ENCODE data around the gene ADORA1.

Gene ADORA1

GRCh38 chr1:203213126-203213525 is 85.6 kb downstream of the ADORA1 start:
- TF ChIP-seq CTCF (IDR thresholded peaks at IDR 0.05; ENCODE audit: low read depth, low read length, missing control alignments), result no peak
- no peak overlapping the region for H3K4me3 ChIP-seq (ENCODE audit: low read depth, low read length)
- no peak for DNase-seq (ENCODE audit: low read depth)

- TF ChIP-seq CTCF (IDR thresholded peaks at IDR 0.05; ENCODE audit: low read depth, low read length, missing control alignments), result no peak
- no peak for DNase-seq (ENCODE audit: low read depth)
- no peak overlapping the region for H3K4me3 ChIP-seq (ENCODE audit: low read depth, low read length)
Observed at GRCh38 chr1:203214871-203215270, 87.3 kb downstream of the ADORA1 start.

- no peak overlapping the region for H3K4me3 ChIP-seq (ENCODE audit: low read depth, low read length)
- DNase-seq (ENCODE audit: low read depth), result no peak
- TF ChIP-seq CTCF (IDR thresholded peaks at IDR 0.05; ENCODE audit: low read depth, low read length, missing control alignments), result no peak
Observed at GRCh38 chr1:203215573-203215972, 88.0 kb downstream of the ADORA1 start.

- H3K4me3 ChIP-seq (ENCODE audit: low read depth, low read length), result no peak overlapping the region
- TF ChIP-seq CTCF (IDR thresholded peaks at IDR 0.05; ENCODE audit: low read depth, low read length, missing control alignments), result peak; percentile 65
- peak; percentile 18 for DNase-seq (ENCODE audit: low read depth)
Observed at GRCh38 chr1:203216274-203217138, 89.0 kb downstream of the ADORA1 start.
